GM21390 (cell line): ENCODE results near the gene CHD2.
A peak's percentile ranks its signal among the peaks of the same experiment; 100 is the strongest.
"Not testable (repeated sequence)": the region's sequence is repeated elsewhere in the genome, so short reads cannot be mapped to it uniquely, and the experiment has no call there.

Source experiments
- ATAC-seq: cut with Tn5 transposase; IDR thresholded peaks from one replicate; pipeline ENCODE4 v1.9.1; 2021; ENCODE audit not compliant: unreplicated experiment

The CHD2 gene

DNA sequence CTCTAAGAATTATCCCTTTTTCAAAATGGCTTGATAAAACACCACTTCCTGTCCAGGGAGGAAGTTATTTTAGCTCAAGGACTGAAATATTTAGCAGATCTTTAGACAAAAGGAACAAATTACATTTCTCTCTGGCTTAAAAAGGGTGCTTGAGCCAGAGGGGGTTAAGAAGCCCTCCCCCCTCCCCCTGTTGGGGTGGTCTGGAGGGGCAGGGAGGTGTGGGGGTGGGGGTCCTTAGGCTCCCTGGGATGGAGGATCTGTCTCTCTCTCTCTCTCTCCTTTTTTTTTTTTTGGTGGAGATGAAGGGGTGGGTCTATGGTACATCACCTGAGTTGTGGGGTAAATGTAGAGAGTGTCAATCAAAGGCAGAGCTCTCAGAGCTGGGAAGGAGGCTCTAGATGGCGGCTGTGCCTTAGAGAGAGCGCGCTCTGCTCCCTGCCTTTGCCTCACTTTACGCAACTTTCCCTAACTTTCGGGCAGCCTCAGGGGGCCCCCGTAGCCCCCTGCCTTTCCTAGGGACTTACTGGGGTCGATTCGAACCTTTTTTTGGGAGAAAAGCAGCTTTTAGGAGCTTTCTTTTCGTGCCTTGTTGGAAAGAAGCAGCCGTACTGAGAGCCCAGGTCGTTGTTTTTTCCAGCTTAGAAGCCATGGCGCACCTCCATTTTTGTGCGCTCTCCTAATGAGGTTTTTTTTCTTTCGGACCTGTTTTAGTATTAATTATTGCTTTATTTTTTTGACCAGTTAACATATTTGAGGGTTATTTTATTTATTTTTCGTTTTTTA lies at the start of gene CHD2:
Gene CHD2, plus strand, starts transcription at position 377 of the 783 bp plus-strand sequence. CDS start 914 bp downstream, outside the sequence.
- ATAC-seq = peak; percentile 61

DNA sequence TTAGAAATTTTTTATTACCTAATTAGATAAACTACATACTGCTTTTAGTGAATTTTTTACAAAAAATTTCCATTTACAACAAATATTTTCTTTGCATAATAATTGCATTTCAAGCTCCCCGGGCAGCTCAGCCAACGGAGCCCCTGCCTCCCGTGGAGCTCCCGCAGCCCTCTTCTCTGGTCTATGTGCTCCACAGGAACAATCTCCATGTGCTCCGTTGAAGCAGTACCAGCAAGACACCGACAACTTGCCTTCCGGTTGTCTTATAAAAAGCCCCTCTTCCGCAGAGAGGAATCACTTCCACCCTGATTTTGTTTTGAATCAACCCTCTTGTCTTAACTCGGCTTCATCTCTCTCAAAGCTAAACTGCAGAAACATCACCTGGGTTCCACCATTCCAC lies 46.9 kb upstream of the CHD2 start:
- no peak for ATAC-seq

DNA sequence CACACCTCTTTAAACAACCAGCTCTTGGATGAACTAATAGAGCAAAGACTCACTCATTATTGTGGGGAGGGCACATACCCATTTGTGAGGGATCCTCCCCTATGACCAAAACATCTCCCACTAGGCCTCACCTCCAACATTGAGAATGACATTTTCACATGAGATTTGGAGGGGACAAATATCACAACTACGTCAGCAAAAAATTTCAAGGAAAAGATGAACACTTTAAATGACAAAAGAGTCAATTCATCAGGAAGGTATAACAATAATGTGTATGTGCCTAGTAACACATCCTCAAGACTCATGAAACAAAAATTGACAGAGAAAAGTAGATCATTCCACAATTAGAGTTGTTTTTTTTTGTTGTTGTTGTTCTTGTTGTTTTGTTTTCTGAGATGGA lies 38.4 kb upstream of the CHD2 start:
- ATAC-seq = no peak

DNA sequence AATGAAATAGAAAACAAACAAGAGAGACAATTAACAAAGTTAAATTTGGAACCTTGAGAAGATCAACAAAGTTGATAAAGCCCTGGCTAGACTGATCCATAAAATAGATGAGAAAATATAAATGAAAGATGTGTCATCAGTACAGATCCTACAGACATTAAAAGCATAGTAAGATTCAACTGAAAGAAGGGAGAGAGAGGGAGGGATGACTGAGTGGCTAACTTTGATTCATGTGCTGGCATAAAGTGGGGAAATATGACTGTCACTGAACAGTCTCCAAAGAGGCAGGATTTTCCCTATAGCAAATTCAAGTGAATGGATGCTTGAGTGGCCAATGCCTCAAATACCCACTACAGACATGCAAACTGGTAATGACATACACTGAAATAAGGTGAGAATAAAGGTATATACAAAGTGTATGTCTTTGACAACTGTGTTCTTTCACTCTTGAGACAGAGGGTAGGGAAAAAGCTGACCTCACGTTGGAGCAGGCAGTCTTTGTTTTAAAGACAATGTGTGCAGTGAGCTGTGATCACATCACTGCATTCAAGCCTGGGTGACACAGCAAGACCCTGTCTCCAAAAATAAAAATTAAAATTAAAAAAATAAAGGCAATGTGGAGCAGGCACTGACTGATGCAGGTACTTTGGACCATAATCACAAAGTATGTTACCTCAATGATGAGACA lies 35.9 kb upstream of the CHD2 start:
- no peak for ATAC-seq

DNA sequence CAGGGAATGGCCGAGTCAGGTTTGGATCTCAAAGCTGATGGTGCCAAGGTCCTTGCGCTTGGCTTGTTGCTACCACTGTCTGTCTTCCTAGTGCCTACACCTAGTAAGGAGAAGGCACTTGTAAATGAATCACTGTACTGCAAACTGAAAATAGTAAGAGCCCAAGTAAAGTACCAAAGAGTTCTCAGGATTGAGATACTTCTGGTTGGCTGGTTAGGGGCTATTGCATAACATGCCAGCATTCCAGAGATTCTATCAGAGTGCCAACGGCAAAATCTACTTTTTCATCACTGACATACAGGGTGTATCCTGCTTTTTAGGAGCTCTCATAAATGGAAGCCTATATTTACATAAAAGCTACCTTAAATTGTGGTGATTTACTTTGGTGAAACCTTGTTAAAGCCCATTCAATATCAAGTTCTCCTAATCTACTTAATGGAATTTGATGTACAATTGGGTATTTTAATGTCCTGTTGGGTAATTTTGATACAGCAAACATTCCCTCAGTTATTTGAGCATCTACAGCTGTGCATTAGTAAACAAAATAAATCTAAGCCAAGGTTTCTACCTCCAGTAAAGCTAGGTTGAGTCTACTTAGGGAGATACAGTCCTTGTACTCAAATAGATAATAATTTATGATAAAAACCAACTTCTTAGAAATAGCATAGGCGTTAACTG lies 30.7 kb upstream of the CHD2 start:
- no peak for ATAC-seq

DNA sequence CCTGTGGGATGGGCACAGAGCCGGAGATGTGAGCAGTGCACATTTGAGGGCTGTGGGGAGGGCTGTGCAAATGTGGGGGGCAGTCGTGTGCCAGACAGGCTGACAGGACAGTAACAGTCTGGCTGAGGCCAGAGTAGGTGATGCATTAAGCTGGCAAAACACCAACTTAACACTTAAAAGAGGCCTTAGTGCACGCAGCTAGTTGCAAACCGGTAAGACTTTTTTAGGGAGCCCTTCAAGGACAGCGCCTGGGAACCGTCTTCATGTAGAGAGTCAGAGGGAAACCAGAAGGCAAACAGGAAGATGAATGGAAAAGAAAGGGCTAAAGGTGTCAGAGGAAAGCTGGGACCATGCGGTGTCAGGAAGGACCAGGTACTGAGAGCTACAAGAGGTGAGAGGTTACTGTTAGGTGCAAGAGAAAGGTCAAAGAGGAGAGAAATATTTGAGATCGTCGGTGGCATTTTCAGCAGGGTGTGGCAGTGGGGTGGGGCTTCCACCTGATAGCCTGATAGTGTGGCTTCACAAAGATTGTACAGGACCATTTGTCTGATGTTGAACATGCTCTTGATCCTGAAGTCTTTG lies 30.0 kb upstream of the CHD2 start:
- ATAC-seq = no peak

DNA sequence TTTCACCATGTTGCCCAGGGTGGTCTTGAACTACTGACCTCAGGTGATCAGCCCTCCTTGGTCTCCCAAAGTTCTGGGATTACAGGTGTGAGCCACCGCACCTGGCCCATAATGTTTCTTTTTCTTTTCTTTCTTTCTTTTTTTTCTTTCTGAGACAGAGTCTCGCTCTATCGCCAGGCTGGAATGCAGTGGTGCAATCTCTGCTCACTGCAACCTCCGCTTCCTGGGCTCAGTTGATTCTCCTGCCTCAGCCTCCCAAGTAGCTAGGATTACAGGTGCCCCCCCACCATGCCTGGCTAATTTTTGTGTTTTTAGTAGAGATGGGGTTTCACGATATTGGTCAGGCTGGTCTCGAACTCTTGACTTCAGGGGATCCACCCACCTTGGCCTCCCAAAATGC lies 27.2 kb upstream of the CHD2 start:
- ATAC-seq = not testable (repeated sequence)

DNA sequence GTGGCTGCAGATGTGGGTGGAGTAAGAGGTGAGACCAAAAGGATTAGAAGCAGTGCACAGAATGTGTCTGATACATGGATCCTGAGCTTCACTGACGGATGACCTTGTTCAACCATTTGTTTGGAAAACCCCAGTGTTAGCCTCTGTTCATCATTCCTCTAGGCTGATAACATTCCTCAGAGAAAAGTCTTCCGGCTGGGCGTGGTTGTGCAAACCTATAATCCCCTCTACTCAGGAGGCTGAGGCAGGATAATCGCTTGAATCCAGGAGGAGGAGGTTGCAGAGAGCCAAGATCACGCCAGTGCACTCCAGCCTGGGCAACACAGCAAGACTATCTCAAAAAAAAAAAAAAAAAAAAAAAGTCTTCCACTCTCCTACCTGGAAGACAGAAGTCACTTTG lies 23.1 kb upstream of the CHD2 start:
- ATAC-seq = no peak

DNA sequence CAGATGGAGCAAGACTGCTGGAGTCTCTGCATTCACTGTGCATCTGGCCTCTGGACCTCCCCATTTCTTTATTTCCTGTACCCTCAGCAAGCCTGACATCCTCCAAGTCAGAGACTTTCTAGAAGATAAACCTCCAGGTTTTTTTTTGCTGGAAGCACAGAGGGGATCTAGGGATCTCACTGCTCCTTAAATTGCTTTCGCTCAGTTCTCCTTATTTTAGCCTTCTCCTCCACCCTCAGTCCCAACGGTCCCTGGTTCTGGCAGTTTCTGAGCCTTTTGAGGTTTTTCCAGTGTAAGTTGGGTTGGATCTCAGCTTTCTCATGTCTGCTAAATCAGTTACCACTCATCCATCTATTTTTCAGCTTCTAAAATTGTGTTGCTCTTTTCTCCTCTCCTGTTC lies 22.7 kb upstream of the CHD2 start:
- ATAC-seq = no peak

DNA sequence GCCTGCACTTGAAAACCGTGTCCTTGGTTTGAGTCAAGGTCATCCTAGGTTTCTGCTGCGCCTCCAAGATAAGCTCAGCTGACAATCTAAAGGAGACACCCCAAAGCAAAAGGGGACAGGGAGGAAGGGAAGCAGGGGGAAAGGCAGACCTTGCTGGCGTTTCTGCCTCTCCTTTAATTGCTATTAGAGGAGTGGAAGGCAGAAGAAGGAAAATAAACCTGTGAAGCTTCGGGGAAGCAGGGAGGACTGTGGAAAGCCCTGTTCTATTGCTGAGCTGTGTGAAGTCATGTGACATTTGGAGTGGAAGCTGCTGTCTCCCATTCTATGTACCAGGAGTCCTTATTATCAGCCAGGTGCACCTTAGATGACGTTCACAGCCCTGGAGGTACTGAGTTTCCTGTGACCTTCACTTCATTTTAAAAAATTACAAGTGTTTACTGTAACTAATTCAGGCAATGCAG lies 21.5 kb upstream of the CHD2 start:
- no peak for ATAC-seq

DNA sequence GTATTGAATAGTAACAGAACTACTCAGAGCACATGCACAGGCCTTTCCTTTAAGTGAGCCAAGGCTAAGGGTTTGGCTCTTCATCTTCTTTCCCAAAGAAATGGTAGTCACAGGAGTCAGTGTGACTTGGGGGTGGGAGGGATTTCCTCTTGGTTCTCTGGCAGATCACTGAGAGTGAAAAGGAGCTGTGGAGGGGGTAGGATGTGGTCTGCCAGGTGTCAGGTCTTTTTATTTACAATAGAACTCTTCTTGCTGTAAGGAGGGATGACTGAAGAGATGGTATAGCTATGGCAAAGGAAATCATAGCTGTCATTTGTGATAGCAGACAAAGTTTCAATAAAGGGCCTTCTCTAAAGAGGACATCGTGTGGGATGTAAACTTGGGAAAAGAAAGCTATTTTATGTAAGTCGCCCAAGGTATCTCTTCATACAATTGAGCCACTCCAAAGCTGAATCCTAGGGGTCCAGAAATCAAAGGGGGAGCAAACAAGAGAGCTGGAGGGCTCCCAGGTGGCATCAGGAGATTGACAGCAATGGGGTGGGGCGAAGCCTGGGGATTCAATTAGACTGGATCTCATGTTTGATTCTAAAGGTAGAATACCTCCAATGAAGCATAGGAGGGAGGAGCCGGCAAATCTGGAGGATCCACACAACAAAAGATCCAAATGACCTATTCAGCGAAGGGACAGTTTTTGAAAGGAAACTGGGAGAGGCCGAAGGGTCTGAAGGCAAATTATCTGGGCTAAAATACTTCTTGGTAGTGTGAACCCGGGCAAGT lies 20.0 kb upstream of the CHD2 start:
- ATAC-seq = no peak

DNA sequence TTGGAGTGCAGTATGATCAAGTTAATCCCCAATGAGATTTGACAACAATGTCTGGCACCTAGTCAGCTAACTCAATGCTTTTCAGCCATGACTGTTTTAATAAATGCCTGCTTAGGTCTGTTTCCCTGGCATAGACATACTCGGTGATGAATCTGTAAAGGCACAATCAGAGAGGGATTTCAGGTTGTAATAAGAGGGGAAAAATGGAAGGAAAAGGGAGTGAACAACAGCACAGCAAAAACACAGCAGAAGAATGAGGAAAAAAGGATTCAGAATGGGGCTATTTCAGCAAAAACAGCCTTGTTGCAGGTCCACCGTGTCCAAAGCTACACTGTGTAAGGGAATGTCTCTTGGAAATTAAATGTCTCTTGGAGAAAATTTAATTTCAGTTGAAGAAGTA lies 19.3 kb upstream of the CHD2 start:
- no peak for ATAC-seq

DNA sequence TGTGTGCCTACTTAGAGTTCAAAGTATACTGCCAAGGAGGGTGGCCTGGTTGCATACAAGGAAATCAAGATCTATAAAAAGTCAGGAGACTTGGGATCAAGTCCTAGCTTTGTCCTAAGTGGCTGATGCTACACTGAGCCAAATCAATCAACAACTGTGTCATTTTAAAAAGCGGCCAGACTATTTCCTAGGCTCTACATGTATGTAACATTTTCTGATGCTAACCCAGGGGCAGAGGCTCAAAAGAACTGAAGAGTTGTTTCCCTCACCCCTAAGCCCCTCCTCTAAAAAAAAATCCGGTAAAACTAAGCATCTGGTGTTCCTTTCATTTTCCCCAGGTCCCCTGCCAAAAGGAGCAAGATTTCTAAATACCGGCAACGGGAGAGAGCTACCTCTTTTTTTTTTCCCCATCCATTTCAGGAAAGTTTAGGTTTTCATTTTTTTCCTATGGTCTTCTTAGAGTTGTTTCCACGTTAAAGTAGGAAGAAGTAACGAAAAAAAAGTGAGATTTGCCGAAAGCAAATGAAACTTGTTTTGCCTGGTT lies 18.8 kb upstream of the CHD2 start:
- ATAC-seq = no peak

DNA sequence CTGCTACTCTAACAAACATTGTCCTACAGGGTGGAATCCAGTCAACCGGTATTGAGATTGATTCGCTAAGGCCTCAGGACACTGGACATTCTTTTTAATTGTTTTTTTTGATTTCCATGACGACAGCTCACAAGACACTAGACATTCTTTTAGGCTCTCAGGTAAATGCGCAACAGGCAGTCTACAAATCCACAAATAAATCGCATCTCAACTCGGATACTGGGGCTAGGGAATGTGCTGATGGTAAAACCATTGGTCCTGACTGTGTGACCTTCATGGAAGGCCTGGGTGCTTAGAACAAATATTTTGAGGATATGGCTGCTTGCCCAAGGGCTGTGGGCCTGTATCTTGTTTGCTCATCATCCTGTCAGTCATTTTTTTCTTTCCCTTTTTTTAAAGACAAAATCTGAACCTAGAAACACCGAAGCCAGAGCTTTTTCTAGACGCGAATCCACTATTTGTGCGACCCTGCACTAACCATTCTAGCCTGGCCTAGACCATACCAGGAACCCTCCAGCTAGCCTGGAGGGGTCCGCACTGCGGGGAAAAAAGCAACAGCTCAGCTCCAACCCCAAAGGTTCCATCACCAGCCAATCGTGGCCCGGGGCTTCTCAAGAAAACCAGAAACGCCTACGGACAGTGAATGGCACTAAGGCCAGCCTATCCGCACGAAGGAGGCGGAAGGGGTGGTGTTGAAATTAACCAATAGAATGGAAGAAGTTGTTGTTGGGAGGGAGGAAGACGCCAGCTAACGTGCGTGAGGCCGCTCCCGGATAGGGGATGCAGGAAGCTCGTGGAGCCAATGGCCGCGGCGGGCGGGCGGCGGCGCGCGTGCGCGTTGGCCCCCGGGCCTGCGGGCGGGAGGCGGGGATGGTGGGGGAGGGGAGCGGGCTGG lies 18.1 kb upstream of the CHD2 start:
- ATAC-seq = peak; percentile 94

DNA sequence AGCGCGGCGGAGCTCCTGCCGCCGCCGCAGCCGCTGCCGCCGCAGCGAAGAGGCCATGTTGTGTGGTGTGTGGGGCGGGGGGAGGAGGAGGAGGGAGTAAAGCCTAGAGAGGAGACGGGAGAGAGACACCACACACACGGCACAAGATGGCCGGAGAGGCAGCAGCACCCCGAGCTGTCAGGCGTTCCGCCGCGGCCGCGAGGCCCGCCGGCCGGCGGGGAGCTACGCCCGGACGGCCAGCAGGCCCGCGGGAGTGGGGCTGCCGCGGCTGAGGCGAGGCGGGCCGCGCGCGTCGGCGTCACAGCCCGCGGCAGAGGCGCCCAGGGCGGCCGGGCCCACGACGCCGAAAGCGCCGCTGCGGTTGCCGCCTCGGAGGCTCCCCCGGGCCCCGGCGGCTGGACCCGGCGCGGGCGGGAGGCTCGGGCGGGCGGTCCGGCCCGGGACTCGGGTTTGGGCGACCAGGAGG lies 17.4 kb upstream of the CHD2 start:
- ATAC-seq = peak; percentile 56

DNA sequence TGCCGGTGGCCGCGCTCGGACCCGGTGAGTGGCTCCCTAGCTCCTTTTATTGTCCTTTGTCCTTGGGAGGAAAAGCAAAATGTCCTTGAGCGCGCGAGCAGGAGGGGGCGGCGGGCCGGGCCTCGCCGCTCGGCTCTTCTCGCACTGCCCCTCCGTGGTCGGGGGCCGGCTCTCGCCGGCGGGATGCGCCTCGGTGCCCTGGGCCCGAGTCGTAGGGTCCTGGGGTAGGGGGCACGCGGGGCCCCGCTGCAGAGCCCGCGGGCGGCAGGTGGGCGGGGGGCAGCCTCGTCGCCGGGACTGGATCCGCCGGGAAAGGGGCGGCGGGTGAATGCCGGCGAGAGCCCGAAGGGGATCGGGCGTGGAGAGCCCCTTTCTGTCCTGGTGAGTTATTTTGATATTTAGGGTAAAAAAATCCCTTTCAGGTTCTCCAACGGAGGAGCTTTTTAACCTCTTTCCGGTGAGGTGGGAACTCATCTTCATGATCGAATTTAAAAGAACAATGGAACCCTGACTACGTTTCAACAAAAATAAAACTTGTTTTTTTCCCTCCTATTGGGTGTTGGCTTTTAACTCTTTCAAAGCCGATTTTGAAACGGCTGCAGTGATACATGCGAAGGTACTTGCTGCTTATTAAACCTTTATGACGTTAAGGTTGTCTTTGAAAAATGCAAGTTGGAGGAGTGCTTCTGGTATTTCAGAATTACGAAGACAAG lies 16.8 kb upstream of the CHD2 start:
- ATAC-seq = no peak

DNA sequence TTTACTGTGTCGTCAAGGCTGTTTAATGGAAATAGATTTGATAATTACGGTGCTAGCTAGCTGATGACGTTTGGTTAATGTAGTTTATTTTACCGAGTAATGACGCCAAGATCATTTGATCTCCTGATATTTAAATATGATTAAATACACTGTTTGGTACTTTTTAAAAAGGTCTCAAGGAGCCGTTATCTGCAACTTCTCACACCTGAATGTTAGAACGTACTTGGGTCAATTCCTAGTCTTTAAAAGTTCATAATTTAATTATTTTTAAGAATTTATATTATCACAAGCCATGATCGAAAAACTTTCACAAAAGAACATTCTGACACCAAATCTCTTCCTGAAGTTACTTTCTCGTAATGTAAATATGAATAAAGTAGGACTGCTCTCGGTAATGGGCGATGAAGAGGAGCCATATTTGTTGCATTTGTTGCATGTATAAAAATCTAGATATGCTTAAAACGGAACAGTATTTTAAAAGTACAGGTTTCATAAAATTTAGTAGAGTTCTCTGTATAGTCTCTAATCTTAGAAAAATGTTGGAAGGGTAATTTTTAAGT lies 16.2 kb upstream of the CHD2 start:
- no peak for ATAC-seq

DNA sequence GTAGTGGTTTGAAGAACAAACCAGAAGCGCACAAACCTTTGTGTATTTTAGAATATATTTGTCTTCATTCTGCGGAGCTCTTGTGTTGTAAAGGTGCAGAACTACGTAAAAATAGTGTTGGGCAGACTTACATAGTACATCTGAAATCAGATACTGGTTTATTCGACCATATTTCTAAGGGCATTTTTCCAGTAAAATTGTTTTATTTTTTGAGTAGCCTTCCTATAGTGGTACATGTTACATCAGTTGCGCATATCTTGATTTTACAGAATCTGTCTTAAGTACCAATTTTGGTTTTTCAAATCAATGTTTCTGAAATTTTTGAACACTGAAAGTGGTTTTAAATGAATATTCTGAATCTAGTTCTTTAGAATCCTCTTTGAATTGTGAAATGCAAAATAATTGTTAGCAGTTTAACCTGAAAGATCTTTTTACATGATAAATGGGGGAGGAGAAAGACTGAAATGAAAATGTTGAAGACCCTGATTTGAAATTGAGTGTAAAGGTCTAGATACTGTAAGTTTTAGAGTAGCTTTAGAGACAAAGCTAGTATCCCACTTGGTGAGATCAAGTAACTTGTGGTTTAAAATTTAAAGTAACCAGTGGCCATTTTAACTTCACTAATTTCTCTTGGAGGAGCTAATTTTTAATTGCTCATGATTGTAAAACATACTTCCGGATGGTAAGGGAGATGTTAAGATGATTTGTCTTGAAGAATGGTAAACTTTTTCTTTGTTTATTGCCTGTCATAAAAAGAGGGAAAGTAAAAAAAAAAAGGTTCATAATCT lies 15.5 kb upstream of the CHD2 start:
- no peak for ATAC-seq
